NCI-H2029 (cell line): ENCODE data around the gene SHLD1.

Experiments
- DNase-seq: peaks from one replicate; lab custom pipeline; 2025; lab: John Stamatoyannopoulos, UW

SHLD1 gene

GRCh38 chr20:5820738-5821137, 70.5 kb downstream of the SHLD1 start:
- DNase-seq: no peak

GRCh38 chr20:5821627-5822215, 71.5 kb downstream of the SHLD1 start:
- DNase-seq: no peak

- no peak for DNase-seq
Measured at GRCh38 chr20:5822569-5822968, 72.4 kb downstream of the SHLD1 start.

- DNase-seq: no peak
Measured at GRCh38 chr20:5825130-5825719, 75.0 kb downstream of the SHLD1 start.

- no peak for DNase-seq
Measured at GRCh38 chr20:5827098-5827853, 77.1 kb downstream of the SHLD1 start.

- DNase-seq: no peak
Measured at GRCh38 chr20:5827861-5828260, 77.7 kb downstream of the SHLD1 start.

GRCh38 chr20:5829241-5829809, 79.1 kb downstream of the SHLD1 start:
- DNase-seq: no peak

- no peak for DNase-seq
Measured at GRCh38 chr20:5831539-5832237, 81.5 kb downstream of the SHLD1 start.

- no peak for DNase-seq
Measured at GRCh38 chr20:5833309-5833941, 83.2 kb downstream of the SHLD1 start.

GRCh38 chr20:5834436-5835005, 84.3 kb downstream of the SHLD1 start:
- no peak for DNase-seq

GRCh38 chr20:5835321-5835821, 85.2 kb downstream of the SHLD1 start:
- DNase-seq: peak; percentile 28

- DNase-seq: no peak
Measured at GRCh38 chr20:5835871-5836270, 85.7 kb downstream of the SHLD1 start.

GRCh38 chr20:5836569-5836968, 86.4 kb downstream of the SHLD1 start:
- DNase-seq: no peak

- no peak for DNase-seq
Measured at GRCh38 chr20:5840411-5841002, 90.3 kb downstream of the SHLD1 start.

- no peak for DNase-seq
Measured at GRCh38 chr20:5841522-5841921, 91.3 kb downstream of the SHLD1 start.

- DNase-seq: no peak
Measured at GRCh38 chr20:5842465-5842864, 92.3 kb downstream of the SHLD1 start.

- no peak for DNase-seq
Measured at GRCh38 chr20:5843054-5843592, 92.9 kb downstream of the SHLD1 start.

GRCh38 chr20:5844063-5844681, 94.0 kb downstream of the SHLD1 start:
- DNase-seq: peak; percentile 38

- peak; percentile 36 for DNase-seq
Measured at GRCh38 chr20:5845681-5846615, 95.7 kb downstream of the SHLD1 start.
